Erythroblast (primary cell): ENCODE results near the gene SLC16A8.

Experiments
- GATA1 ChIP-seq: IDR thresholded peaks from 2 replicates; pipeline ENCODE4 v1.6.1; 2011; ENCODE audit warnings: low read depth, mild to moderate bottlenecking, control low read depth, low read length, moderate library complexity
- POLR2A ChIP-seq: IDR thresholded peaks from 2 replicates; pipeline ENCODE4 v1.6.1; 2011; ENCODE audit warnings: mild to moderate bottlenecking, low read length

GRCh38 chr22:38066381-38067027 lies 17.5 kb downstream of the SLC16A8 start:
- TF ChIP-seq POLR2A = no peak
- TF ChIP-seq GATA1 = no peak
